Measurements from ENCODE around the gene ZNF385B.

Gene ZNF385B

DNA sequence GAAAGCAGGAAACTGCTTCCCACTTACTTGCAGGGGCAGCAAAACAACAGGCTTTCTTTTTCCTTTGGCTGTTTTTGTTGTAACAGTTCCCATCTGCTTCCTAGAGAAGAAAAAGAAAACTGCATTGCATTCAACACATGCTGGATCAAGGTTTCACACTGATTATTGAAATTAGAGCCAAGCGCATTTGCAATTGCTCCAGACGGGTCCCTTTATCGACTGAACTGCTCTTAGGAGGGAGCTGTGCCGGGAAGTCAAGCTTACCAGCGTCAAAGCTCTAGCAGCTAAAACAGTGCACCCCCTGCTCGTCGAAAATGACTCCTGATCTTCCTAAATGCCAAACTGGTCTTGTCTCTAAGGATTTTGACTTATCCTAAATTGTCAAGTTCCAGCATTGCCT, 432.8 kb downstream of the ZNF385B start:
- no peak for DNase-seq

- no peak for DNase-seq
These were observed 434.3 kb downstream of the ZNF385B start for GRCh38 chr2:179427065-179427464.

DNA sequence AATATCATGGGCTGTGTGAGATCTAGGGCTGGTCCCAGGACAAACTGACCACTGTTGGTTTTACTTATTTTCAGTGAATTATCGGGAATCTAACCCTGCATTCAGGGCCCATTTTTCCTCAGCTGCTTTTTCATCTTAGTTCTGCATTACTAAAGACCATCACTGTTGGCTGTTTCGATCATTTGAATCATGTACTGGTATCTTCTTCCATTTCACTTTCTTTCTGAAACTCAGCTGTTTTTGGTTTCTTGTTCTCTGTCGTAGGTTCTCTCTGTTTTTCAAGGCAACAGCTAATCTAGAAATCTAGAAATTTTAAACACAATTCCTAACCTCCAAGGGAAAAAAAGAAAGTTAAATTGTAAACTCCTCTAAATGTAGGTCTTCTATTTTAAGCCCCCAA, 436.8 kb downstream of the ZNF385B start:
- no peak for DNase-seq

DNA sequence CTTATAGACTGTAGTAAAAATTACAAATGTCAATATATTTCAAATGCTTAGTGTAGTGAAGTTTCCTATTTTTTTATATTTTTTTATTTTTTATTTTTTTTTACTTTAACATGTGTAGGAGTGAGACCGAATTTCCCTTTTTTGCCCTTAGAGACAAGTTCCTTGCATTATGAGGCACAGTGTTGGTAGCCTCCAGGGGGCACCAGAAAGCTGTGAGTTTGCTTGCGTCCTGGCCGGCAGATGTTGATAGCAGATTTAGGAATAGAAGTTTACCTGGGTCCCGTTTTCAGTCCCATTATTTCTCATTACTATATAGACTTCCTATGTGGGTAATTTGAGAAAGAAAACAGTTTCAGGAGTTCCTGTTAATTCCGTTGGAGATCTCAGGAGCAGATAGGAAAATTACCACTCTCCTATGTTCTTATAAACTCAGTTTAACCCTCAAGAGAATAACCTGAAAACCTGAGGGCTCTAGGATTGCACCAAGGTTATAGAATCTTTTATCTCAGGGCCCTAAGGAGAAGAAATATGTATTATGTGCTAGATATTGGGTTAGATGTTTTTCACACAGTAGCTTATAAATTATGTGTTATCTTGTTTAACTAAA, 439.3 kb downstream of the ZNF385B start:
- DNase-seq = peak; percentile 45 to 75

DNA sequence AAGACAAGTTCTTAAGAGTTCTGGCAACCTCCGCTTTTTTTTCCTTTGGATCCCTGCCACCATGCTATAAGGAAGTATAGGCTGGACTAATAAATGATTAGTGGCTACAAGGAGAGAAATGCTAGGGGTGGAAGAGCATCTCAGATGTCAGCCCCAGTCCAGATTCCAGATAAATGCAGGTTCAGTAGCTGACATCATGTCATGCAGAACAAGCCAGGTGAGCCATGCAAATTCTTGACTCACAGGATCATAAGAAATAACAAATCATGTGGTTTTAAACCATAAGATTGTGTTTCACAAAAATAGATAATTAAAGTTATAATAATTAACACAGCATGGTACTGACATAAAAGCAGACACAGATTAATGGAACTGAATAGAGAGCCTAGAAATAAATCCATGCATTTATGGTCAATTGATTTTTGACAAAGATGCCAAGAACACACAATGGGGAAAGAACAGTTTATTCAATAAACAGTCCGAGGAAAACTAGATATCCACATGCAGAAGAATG, 443.9 kb downstream of the ZNF385B start:
- DNase-seq = no peak

GRCh38 chr2:179412112-179412511, 449.3 kb downstream of the ZNF385B start:
- no peak for DNase-seq

- peak; percentile 47 to 81 for DNase-seq
These were observed 450.7 kb downstream of the ZNF385B start for GRCh38 chr2:179410552-179411356.

GRCh38 chr2:179403624-179404023, 457.8 kb downstream of the ZNF385B start:
- DNase-seq = no peak

- no peak for DNase-seq
These were observed 467.9 kb downstream of the ZNF385B start for GRCh38 chr2:179393481-179393880.
